Measurements from ENCODE around the gene LSM2.

- TF ChIP-seq, protein P1, sequence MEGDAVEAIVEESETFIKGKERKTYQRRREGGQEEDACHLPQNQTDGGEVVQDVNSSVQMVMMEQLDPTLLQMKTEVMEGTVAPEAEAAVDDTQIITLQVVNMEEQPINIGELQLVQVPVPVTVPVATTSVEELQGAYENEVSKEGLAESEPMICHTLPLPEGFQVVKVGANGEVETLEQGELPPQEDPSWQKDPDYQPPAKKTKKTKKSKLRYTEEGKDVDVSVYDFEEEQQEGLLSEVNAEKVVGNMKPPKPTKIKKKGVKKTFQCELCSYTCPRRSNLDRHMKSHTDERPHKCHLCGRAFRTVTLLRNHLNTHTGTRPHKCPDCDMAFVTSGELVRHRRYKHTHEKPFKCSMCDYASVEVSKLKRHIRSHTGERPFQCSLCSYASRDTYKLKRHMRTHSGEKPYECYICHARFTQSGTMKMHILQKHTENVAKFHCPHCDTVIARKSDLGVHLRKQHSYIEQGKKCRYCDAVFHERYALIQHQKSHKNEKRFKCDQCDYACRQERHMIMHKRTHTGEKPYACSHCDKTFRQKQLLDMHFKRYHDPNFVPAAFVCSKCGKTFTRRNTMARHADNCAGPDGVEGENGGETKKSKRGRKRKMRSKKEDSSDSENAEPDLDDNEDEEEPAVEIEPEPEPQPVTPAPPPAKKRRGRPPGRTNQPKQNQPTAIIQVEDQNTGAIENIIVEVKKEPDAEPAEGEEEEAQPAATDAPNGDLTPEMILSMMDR (IDR thresholded peaks at IDR 0.05) = no peak
- TF ChIP-seq POLR2A (IDR thresholded peaks at IDR 0.05) = no peak
These were observed 26.1 kb downstream of the LSM2 start for GRCh38 chr6:31780507-31781243.
